ENCODE results near the gene SAA4.
"Not testable (repeated sequence)": the region's sequence is repeated elsewhere in the genome, so short reads cannot be mapped to it uniquely, and the experiment has no call there.

Gene SAA4

DNA sequence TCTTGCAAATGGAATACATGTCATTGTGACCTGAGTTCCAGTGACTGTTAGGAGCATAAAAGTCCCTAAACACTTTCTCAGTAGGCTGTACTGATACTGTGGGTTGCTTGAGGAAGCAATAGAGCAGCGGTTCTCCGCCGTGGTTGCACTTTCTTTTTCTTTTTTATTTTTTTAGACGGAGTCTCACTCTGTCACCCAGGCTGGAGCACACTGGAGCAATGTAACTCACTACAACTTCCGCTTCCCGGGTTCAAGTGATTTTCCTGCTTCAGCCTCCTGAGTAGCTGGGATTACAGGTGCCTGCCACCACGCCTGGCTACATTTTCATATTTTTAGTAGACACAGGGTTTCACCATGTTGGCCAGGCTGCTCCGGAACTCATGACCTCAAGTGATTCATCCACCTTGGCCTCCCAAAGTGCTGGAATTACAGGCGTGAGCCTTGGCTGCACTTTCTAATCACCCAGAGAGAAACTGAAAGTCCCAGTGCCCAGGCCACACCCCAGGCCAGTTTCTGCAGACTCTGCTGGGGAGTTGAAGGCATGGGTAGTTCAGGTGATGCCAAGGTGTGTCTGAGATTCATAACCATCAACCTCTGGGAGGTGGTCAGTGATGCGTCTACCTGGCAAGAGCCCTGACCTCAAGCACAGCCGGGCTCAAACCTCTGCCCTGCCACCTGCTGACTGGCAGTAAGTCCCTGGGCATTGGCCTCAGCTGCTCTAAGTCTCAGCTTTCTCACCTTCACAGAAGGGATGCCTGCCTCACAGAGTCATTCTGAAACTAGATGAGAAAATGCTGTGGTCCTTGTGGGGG lies 10.0 kb upstream of the SAA4 start:
- H3K4me1 ChIP-seq (ENCODE audit: control insufficient read depth, insufficient read depth, low read length), result not testable (repeated sequence)

DNA sequence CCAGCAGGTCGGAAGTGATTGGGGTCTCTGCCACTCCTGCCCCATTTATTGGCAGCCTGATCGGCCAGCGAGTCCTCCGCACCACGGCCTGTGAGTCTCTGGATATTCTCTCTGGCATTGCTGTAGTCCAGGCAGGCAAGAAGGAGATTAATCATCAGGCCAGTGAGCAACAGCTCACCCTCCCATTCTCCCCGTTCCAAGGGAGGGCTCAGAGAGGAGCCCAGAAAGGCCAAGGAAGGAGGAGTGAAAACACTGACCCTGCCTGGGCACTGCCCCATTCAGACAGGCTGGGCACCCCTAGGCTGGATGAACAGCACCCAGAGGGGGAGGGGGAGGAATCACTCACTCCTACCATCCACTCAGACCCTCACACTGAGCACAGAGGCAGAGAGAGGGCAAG lies 8.8 kb upstream of the SAA4 start:
- H3K27me3 ChIP-seq (ENCODE audit: control insufficient read depth, insufficient read depth, low read length), result no peaks in the 10 kb centered on the region
- no peak overlapping the region for H3K4me3 ChIP-seq (ENCODE audit: low read depth, low read length)
- H3K9me3 ChIP-seq (ENCODE audit: control insufficient read depth, insufficient read depth, low read depth, low read length), result no peaks in the 10 kb centered on the region
- H3K36me3 ChIP-seq (ENCODE audit: control insufficient read depth, insufficient read depth, low read length), result no peaks in the 10 kb centered on the region
- no peak overlapping the region for H3K9ac ChIP-seq (ENCODE audit: low read length)
- no peaks in the 10 kb centered on the region for H3K4me1 ChIP-seq (ENCODE audit: control insufficient read depth, insufficient read depth, low read length)
- no peak overlapping the region for H3K27ac ChIP-seq (ENCODE audit: low read depth, low read length)

More for the DNA sequence above, 10.0 kb upstream of the SAA4 start:
- H3K27me3 ChIP-seq (ENCODE audit: control insufficient read depth, insufficient read depth, low read length); H3K4me3 ChIP-seq (ENCODE audit: low read depth, low read length); H3K9me3 ChIP-seq (ENCODE audit: control insufficient read depth, insufficient read depth, low read depth, low read length); H3K27ac ChIP-seq (ENCODE audit: low read depth, low read length); H3K36me3 ChIP-seq (ENCODE audit: control insufficient read depth, insufficient read depth, low read length); H3K9ac ChIP-seq (ENCODE audit: low read length): not testable (repeated sequence)

DNA sequence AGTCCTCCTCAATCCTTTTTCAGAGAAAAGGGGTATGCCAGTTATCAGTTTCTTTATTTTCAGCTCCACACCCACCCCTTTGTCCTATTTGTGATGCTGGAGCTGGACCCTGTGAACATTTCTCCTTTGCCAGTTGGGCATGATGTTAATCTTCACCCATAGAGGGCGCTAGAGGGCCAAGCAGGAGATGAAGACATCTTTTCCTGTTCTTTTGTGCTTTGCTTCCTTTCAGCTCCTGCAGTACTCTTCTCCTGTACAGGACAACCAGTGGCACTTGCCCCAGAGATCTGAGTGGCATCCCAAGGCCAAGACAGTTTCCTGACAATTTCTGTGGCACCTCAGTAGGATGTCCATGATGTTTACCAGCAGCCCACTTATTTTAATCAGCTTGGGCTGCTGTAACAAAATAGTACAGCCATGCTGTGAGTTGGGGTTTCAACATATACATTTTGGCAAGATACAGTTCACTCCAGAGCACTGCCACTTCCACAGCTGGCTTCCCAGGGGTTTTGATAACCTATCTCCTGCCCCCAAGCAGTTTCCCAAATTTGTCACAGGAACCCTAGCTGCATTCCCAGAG lies 7.3 kb upstream of the SAA4 start:
- no peaks in the 10 kb centered on the region for H3K36me3 ChIP-seq (ENCODE audit: control insufficient read depth, insufficient read depth, low read length)
- H3K9me3 ChIP-seq (ENCODE audit: control insufficient read depth, insufficient read depth, low read depth, low read length), result no peaks in the 10 kb centered on the region
- no peaks in the 10 kb centered on the region for H3K4me1 ChIP-seq (ENCODE audit: control insufficient read depth, insufficient read depth, low read length)
- no peaks in the 10 kb centered on the region; the same call in 1 of the 2 replicates for H3K27me3 ChIP-seq (ENCODE audit: control insufficient read depth, insufficient read depth, low read length)
- H3K27ac ChIP-seq (ENCODE audit: low read depth, low read length), result no peak overlapping the region
- H3K4me3 ChIP-seq (ENCODE audit: low read depth, low read length), result no peak overlapping the region
- no peak overlapping the region for H3K9ac ChIP-seq (ENCODE audit: low read length)

DNA sequence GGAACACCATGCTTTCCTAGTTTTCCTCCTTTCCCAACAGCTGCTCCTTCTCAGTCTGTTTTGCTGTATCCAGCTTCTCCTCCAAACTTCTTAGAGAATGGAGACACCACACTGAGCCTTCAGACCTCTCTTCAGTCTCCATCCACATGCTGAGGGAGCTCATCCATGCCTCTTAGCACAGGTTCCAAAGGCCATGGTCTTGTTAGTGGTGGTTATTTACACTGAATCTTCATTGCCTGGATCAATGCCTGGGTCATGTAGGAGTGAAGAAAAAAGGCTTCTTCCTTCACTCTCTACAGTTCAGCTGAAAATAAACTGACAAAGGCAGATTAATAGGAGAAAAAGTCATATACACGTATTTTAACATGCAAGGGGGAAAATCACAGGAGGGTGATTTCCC lies 3.1 kb upstream of the SAA4 start:
- Histone ChIP-seq H3K36me3 (ENCODE audit: control insufficient read depth, insufficient read depth, low read length) (no peaks in the 10 kb centered on the region), H3K4me3 (ENCODE audit: low read depth, low read length) (no peak overlapping the region), H3K9me3 (ENCODE audit: control insufficient read depth, insufficient read depth, low read depth, low read length) (no peaks in the 10 kb centered on the region), H3K4me1 (ENCODE audit: control insufficient read depth, insufficient read depth, low read length) (no peaks in the 10 kb centered on the region), H3K27ac (ENCODE audit: low read depth, low read length) (no peak overlapping the region), H3K9ac (ENCODE audit: low read length) (no peak overlapping the region), H3K27me3 (ENCODE audit: control insufficient read depth, insufficient read depth, low read length) (peaks cover 3% of the 10 kb centered on the region; the same call in 1 of the 2 replicates)

DNA sequence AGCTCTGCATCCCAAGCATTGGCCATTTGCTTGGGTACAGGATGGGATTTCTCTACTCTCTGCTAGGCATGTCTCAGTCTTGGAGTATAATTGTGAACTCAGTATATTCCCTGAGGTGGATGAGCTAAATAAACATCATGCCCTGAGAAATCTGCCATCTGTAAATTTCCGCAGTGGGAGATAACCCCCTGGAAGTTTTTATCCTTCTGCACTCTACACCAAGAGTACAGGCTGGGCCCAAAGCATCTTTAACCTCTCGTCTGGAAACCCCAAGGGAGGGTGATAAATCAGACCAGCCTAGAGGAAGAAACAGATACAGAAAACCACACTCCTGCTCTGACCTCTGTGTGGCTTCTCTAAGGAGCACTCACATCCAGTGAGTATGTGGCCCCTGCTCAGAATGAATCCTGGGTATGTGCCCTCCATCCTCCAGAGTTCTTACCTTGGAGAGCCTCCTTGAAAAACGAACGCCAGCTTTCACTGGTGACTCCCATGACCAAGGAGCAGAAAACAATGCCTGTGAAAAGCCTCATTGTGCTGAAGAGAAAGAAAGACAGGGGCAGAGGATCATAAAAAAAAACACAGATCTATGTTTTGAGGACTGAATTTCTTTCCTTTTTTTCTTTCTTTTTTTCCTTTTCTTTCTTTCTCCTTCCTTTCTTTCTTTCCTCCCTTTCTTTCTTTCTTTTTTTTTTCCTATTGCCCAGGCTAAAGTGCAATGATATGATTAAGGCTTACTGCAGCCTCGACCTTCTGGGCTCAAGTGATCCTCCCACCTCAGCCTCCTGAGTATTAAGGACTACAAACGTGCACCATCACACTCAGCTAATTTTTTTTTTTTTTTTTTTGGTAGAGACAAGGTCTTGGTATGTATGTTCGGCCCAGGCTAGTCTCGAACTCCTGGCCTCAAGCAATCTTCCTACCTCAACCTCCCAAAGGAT lies 938 bp downstream of the SAA4 start:
- H3K36me3 ChIP-seq (ENCODE audit: control insufficient read depth, insufficient read depth, low read length), result no peaks in the 10 kb centered on the region
- no peak overlapping the region for H3K4me3 ChIP-seq (ENCODE audit: low read depth, low read length)
- no peak overlapping the region for H3K9ac ChIP-seq (ENCODE audit: low read length)
- peaks cover 3% of the 10 kb centered on the region; the same call in 1 of the 2 replicates for H3K27me3 ChIP-seq (ENCODE audit: control insufficient read depth, insufficient read depth, low read length)
- H3K4me1 ChIP-seq (ENCODE audit: control insufficient read depth, insufficient read depth, low read length), result no peaks in the 10 kb centered on the region
- H3K27ac ChIP-seq (ENCODE audit: low read depth, low read length), result no peak overlapping the region
- H3K9me3 ChIP-seq (ENCODE audit: control insufficient read depth, insufficient read depth, low read depth, low read length), result no peaks in the 10 kb centered on the region

DNA sequence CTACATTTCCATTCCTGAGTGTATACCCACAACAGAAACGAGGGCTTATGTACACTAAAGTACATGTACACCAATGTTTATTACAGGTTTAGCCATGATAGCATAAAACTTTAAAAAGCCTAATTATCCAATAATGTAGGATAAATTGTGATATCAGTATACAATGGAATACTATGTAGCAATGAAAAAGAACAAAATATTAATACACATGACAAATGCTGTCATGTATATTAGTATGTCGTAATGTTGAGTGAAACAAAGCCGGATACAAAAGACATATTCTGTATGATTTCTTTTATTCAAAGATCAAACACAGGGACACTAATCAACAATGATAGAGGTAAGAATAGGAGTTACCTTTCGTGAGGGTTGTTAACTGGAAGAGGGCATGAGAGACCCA lies 2.7 kb downstream of the SAA4 start:
- H3K9ac ChIP-seq (ENCODE audit: low read length), result no peak overlapping the region
- H3K4me1 ChIP-seq (ENCODE audit: control insufficient read depth, insufficient read depth, low read length), result no peaks in the 10 kb centered on the region
- H3K4me3 ChIP-seq (ENCODE audit: low read depth, low read length), result no peak overlapping the region
- no peaks in the 10 kb centered on the region for H3K9me3 ChIP-seq (ENCODE audit: control insufficient read depth, insufficient read depth, low read depth, low read length)
- peaks cover 3% of the 10 kb centered on the region; the same call in 1 of the 2 replicates for H3K27me3 ChIP-seq (ENCODE audit: control insufficient read depth, insufficient read depth, low read length)
- no peaks in the 10 kb centered on the region for H3K36me3 ChIP-seq (ENCODE audit: control insufficient read depth, insufficient read depth, low read length)
- H3K27ac ChIP-seq (ENCODE audit: low read depth, low read length), result no peak overlapping the region

DNA sequence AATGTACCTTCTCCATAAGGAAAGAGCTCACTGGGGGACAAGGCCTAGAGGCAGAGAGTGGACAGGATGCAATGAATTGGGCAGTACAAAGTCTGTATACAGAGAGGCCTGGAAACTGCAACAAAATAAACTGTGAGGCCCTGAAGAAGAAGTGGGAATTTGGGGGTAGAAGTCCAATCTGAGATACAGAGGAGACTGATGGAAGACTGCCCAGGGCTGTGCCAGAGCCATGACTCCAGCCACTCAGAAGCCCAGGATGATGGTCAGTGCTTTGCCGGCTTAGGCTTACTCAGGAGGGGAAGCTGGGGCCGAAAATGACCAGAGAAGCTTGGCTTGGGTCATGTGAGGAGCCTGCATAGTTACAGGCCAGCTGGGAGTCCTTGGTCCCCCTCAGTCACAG lies 5.7 kb downstream of the SAA4 start:
- Histone ChIP-seq H3K9ac (ENCODE audit: low read length) (no peak overlapping the region), H3K4me1 (ENCODE audit: control insufficient read depth, insufficient read depth, low read length) (no peaks in the 10 kb centered on the region), H3K27ac (ENCODE audit: low read depth, low read length) (no peak overlapping the region), H3K27me3 (ENCODE audit: control insufficient read depth, insufficient read depth, low read length) (no peaks in the 10 kb centered on the region), H3K36me3 (ENCODE audit: control insufficient read depth, insufficient read depth, low read length) (no peaks in the 10 kb centered on the region), H3K4me3 (ENCODE audit: low read depth, low read length) (no peak overlapping the region), H3K9me3 (ENCODE audit: control insufficient read depth, insufficient read depth, low read depth, low read length) (no peaks in the 10 kb centered on the region)

DNA sequence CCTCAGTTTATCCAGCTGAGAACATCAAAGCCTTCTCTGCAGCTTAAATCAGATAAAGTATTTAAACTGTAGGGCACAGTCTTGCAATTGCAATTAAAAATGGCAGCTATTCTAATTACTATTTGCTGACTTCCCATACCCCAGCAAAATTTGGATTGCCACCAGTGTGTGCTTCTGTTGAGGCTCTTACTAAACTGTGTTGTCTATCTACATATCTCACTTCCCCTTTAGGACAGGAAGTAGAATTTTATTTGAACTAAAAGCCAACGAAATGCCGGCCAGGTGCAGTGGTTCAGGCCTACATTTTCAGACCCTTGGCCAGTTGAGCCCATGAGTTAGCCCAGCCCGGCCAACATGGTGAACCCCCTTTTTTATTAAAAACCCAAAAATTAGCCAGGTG lies 7.1 kb downstream of the SAA4 start:
- Histone ChIP-seq H3K9me3 (ENCODE audit: control insufficient read depth, insufficient read depth, low read depth, low read length) (no peaks in the 10 kb centered on the region), H3K9ac (ENCODE audit: low read length) (no peak overlapping the region), H3K27ac (ENCODE audit: low read depth, low read length) (no peak overlapping the region), H3K4me3 (ENCODE audit: low read depth, low read length) (no peak overlapping the region), H3K27me3 (ENCODE audit: control insufficient read depth, insufficient read depth, low read length) (no peaks in the 10 kb centered on the region), H3K36me3 (ENCODE audit: control insufficient read depth, insufficient read depth, low read length) (no peaks in the 10 kb centered on the region), H3K4me1 (ENCODE audit: control insufficient read depth, insufficient read depth, low read length) (no peaks in the 10 kb centered on the region)

DNA sequence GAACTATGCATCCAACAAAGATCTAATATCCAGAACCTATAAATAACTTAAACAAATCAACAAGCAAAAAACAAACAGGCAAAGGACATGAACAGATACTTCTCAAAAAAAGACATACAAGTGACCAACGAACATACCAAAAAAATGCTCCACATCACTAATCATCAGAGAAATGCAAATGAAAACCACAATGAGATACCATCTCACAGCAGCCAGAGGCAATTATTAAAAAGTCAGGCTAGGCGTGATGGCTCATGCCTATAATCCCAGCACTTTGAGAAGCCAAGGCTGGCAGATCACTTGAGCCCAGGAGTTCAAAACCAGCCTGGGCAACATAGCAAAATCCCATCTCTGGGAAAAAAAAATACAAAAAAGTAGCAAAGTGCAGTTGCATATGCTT lies 10.7 kb downstream of the SAA4 start:
- Histone ChIP-seq H3K9ac (ENCODE audit: low read length) (no peak overlapping the region), H3K27ac (ENCODE audit: low read depth, low read length) (no peak overlapping the region), H3K27me3 (ENCODE audit: control insufficient read depth, insufficient read depth, low read length) (no peaks in the 10 kb centered on the region), H3K9me3 (ENCODE audit: control insufficient read depth, insufficient read depth, low read depth, low read length) (no peaks in the 10 kb centered on the region), H3K4me3 (ENCODE audit: low read depth, low read length) (no peak overlapping the region), H3K4me1 (ENCODE audit: control insufficient read depth, insufficient read depth, low read length) (no peaks in the 10 kb centered on the region), H3K36me3 (ENCODE audit: control insufficient read depth, insufficient read depth, low read length) (no peaks in the 10 kb centered on the region)

DNA sequence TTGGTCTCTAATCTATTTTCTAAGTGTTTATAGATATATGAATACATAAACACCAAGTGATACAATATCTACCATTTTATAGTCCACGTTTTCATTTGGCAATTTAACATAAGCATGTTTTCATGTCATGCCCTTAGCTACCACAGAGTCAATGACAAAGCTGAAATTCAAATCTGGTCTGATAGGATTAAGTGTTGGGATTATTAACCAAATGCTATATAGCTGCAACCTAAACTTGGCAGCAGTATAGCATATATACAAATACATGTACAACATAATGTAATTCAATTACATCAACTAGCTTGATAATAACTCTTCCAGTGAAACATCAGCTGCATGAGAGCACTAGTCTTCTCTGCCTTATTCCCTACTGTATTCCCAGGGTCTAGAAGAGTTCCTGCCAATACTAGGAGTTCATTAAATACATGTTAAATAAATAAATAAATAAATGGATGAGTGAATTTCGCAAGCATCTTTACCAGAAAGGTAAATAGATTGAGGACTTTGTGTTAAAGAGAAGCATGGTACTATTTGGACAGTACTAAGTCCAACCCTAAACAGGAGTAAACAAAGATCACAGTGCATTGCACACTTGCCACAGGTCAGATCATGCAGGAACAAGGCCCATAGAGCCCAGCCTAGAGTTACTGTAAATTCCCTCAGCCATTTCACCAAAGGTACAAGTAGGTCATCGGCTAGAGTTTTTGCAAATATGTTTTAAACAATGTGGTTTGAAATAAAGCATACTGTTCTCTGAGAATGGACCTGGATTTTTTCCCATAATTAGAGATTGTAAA lies 12.8 kb downstream of the SAA4 start:
- no peaks in the 10 kb centered on the region for H3K9me3 ChIP-seq (ENCODE audit: control insufficient read depth, insufficient read depth, low read depth, low read length)
- H3K36me3 ChIP-seq (ENCODE audit: control insufficient read depth, insufficient read depth, low read length), result no peaks in the 10 kb centered on the region
- no peaks in the 10 kb centered on the region for H3K27me3 ChIP-seq (ENCODE audit: control insufficient read depth, insufficient read depth, low read length)
- H3K4me1 ChIP-seq (ENCODE audit: control insufficient read depth, insufficient read depth, low read length), result no peaks in the 10 kb centered on the region
- H3K27ac ChIP-seq (ENCODE audit: low read depth, low read length), result no peak overlapping the region
- H3K9ac ChIP-seq (ENCODE audit: low read length), result no peak overlapping the region
- H3K4me3 ChIP-seq (ENCODE audit: low read depth, low read length), result no peak overlapping the region
